ENCODE measurements around the gene ODAD2.

- no peak for TF ChIP-seq ZNF302 (tag by site-specific recombination; IDR thresholded peaks at IDR 0.05; ENCODE audit: low read depth)
- no peak for TF ChIP-seq ZBTB20 (tag by site-specific recombination; IDR thresholded peaks at IDR 0.05)
- TF ChIP-seq, protein P1, sequence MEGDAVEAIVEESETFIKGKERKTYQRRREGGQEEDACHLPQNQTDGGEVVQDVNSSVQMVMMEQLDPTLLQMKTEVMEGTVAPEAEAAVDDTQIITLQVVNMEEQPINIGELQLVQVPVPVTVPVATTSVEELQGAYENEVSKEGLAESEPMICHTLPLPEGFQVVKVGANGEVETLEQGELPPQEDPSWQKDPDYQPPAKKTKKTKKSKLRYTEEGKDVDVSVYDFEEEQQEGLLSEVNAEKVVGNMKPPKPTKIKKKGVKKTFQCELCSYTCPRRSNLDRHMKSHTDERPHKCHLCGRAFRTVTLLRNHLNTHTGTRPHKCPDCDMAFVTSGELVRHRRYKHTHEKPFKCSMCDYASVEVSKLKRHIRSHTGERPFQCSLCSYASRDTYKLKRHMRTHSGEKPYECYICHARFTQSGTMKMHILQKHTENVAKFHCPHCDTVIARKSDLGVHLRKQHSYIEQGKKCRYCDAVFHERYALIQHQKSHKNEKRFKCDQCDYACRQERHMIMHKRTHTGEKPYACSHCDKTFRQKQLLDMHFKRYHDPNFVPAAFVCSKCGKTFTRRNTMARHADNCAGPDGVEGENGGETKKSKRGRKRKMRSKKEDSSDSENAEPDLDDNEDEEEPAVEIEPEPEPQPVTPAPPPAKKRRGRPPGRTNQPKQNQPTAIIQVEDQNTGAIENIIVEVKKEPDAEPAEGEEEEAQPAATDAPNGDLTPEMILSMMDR (tag by site-specific recombination; IDR thresholded peaks at IDR 0.05), result no peak
- TF ChIP-seq, protein P2, sequence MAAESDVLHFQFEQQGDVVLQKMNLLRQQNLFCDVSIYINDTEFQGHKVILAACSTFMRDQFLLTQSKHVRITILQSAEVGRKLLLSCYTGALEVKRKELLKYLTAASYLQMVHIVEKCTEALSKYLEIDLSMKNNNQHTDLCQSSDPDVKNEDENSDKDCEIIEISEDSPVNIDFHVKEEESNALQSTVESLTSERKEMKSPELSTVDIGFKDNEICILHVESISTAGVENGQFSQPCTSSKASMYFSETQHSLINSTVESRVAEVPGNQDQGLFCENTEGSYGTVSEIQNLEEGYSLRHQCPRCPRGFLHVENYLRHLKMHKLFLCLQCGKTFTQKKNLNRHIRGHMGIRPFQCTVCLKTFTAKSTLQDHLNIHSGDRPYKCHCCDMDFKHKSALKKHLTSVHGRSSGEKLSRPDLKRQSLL (tag by site-specific recombination; IDR thresholded peaks at IDR 0.05), result no peak
- TF ChIP-seq BCL11A (tag by site-specific recombination; IDR thresholded peaks at IDR 0.05; ENCODE audit: low read depth), result no peak
- TF ChIP-seq, protein P3, sequence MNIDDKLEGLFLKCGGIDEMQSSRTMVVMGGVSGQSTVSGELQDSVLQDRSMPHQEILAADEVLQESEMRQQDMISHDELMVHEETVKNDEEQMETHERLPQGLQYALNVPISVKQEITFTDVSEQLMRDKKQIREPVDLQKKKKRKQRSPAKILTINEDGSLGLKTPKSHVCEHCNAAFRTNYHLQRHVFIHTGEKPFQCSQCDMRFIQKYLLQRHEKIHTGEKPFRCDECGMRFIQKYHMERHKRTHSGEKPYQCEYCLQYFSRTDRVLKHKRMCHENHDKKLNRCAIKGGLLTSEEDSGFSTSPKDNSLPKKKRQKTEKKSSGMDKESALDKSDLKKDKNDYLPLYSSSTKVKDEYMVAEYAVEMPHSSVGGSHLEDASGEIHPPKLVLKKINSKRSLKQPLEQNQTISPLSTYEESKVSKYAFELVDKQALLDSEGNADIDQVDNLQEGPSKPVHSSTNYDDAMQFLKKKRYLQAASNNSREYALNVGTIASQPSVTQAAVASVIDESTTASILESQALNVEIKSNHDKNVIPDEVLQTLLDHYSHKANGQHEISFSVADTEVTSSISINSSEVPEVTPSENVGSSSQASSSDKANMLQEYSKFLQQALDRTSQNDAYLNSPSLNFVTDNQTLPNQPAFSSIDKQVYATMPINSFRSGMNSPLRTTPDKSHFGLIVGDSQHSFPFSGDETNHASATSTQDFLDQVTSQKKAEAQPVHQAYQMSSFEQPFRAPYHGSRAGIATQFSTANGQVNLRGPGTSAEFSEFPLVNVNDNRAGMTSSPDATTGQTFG (tag by site-specific recombination; IDR thresholded peaks at IDR 0.05; ENCODE audit: borderline replicate concordance), result no peak
- no peak for TF ChIP-seq ZNF776 (tag by site-specific recombination; IDR thresholded peaks at IDR 0.05; ENCODE audit: borderline replicate concordance)
- no peak for TF ChIP-seq ZNF549 (tag by site-specific recombination; IDR thresholded peaks at IDR 0.05)
Measured at GRCh38 chr10:27981744-27982143, 17.1 kb downstream of the ODAD2 start.

Measured in HEK293 (cell line).